Measurements from ENCODE around the gene SPINK1. TPM values are rescaled to one million over a fixed set of nuclear protein-coding genes. Genes with fewer than 3 reads are reported as not detected.
"Not testable (repeated sequence)": the region's sequence is repeated elsewhere in the genome, so short reads cannot be mapped to it uniquely, and the experiment has no call there.

Gene SPINK1
- total RNA-seq, 1 experiment from 2014 or later, result not detected

DNA sequence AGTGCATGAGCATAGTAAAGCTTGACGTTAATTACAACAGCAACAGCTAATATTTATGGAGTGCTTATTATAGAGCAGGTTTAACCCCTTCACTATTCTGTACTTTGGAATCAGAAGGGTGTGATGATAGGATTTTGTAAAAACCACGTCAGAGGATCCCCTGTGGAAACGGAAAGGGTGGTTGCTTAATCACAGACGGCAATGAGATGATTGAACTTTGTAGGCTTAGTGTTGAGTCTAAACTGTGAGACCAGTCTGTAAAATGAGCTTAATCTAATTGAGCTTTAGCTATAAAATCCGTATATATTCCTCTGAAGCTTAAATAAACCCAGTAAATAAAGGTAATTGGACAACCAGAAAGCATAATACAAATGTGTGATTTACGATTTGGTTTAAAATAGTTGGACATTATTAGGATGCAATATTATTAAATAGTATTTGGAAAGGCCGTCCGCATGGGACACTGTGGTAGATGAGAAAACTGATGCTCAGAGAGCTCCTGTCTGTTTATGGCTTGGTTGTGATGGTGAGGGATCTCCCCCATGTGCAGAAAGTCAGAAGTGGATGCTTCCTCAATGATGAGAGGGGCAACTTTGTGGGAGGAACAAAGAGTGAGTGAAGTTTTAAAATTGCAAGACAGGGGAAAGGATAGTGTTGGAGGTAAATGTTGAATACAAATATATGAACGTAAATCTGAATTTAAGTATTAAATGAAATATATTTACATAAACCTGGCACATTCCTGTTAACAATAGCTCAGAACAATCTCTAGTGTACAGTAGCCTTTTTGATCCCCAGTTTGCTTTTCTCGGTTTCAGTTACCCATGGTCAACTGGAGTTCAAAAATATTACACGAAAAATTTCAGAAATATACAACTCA is 23.7 kb upstream of the SPINK1 start:
- no peak for DNase-seq (ENCODE audit: low read depth)

DNA sequence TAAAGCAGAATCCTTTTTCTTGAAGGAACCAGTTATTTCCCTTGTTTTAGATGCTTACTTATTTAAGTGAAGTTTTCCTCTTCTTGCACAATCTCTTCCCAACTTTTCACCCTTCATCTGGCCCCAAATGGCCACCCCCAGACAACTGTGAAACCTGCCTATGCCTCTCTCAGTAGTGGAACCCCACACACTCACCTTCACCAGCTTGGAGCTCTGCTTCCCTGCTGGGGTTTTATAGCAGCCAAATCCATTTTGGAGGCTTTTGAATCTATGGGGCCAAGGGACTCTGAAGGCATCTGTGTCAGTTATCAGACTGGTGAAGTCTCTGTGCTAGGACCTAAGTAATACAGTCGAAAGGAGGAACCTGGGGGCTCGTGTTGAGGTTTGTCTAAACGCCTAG is 22.9 kb upstream of the SPINK1 start:
- no peak for DNase-seq (ENCODE audit: low read depth)

DNA sequence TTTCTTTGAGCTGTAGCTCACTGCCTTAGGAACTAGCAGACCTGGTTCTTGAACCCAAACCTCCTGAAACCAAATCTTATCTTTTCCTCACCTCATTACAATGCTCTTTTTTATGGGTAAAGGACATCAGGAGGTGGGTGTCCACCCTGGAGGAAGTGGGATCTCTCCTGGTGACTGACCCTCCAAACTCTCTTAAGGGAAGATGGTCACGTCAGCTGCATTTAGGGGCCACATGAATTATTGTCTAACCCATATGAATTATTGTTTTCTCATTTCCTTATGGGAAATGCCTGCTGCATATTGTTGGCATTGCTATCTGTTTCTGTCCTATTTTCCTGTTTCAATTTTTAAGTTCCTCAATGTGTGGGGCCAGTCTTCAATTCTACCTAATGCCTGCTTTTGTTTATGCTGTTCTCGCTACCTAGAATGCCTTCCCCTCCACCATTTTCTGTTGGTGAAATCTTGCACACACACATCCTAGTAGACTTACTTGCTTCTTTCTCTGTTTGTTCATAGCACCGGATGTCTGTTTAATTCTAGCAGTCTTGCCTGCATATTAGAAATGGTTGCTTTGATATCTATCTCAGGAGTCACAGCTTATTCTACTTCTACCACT is 22.0 kb upstream of the SPINK1 start:
- no peak for DNase-seq (ENCODE audit: low read depth)

GRCh38 chr5:147852365-147852764 is 20.9 kb upstream of the SPINK1 start:
- DNase-seq (ENCODE audit: low read depth), result no peak

DNA sequence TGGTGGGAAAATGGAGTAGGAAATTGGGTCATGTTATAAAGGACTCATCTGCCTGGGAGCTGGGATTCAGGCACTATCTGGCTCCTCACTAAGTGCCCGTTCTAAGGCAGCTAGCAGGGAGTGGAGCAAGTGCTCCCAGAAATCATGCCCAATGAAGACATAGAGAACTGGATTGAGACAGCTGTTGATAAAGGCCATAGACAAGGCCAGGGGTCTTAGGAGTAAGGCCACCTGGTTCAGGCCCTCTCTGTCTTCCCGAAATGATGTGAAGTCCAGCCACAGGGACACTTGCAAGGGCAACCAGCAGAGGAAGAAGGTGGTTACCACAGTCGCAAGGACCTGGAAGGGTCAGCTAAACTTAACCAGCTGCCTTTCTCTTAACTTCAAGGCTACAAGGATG is 20.1 kb upstream of the SPINK1 start:
- no peak for DNase-seq (ENCODE audit: low read depth)

GRCh38 chr5:147849226-147849625 is 17.8 kb upstream of the SPINK1 start:
- DNase-seq (ENCODE audit: low read depth), result no peak

GRCh38 chr5:147845618-147846017 is 14.1 kb upstream of the SPINK1 start:
- no peak for DNase-seq (ENCODE audit: low read depth)

DNA sequence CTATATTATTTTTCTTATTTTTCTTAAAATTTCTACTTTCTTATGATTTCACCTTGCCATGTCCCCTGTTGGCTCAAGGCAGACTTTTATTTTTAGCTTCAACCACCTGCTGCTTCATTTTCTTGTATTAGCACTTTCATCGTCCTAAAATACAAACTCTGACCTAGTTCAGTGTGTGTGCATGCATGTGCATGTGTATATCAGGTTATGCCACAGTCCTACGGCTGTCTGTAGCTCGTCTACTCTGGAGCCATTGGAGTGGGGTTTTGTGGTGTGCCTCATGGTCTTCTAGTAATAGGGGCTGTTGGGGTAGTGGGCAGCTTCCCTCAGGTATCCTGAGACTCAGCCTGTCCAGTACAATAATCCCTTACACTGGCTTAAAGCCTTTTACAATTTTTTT is 13.4 kb upstream of the SPINK1 start:
- DNase-seq (ENCODE audit: low read depth), result no peak

DNA sequence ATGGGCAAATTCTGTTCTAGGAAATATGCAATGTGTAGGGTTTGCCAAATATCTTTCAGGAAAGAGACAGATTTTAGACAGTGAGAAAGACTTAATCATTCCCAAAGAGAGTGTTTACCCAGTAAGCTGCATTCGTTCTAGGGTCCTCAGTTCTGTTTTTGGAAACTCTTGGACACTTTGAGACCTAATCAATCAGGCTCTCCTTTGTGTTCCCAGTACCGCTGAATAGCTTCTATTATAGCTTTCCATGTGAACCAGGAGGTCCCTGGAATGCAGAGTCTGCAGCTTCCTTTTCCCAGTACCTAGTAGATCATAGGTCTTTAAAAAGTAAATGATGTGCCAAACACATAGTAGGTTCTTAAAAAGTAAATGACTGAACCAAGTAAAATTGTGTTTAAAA is 11.4 kb upstream of the SPINK1 start:
- DNase-seq (ENCODE audit: low read depth), result no peak

GRCh38 chr5:147836439-147836838 is 5.0 kb upstream of the SPINK1 start:
- DNase-seq (ENCODE audit: low read depth), result no peak

- DNase-seq (ENCODE audit: low read depth), result peak; percentile 40
These were observed 3.9 kb upstream of the SPINK1 start for GRCh38 chr5:147835386-147835798.

DNA sequence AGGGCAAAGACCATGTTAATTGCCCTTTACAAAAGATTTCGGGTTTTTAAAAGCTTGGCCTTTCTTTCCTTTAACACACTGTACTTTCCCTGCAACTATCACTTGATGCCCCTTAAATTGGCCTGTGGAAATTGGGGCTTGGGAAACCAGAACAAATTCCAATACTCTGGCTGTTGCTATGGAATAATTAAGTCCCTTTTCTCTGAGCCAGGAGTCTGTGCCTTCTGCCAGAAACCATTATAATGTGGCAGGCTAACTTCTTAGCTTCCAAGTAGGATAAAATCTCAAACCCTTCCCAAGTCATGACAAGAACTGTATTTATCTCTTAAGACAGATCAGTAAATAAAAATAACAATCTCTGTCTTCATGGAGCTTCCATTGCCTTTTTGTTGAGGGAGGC is 1.1 kb upstream of the SPINK1 start:
- DNase-seq (ENCODE audit: low read depth), result no peak

DNA sequence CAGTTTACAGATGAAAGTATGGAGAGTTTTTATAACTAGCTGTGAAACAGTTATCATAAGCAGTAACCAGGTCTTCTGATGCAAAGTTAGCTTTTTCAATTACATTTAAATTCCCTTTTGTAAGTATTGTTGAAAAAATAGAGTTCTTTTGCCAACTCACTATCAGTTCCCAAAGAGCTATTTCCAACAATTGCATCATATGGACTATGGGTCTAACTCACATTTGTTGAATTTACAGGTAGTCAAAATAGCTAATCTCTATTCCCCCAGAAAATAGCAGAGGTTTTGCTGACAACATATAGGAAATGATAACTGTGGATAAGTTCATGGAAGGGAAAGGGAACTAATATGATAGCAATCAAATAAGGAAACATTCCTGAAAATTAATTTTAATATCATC is 1.4 kb downstream of the SPINK1 start:
- no peak for DNase-seq (ENCODE audit: low read depth)

DNA sequence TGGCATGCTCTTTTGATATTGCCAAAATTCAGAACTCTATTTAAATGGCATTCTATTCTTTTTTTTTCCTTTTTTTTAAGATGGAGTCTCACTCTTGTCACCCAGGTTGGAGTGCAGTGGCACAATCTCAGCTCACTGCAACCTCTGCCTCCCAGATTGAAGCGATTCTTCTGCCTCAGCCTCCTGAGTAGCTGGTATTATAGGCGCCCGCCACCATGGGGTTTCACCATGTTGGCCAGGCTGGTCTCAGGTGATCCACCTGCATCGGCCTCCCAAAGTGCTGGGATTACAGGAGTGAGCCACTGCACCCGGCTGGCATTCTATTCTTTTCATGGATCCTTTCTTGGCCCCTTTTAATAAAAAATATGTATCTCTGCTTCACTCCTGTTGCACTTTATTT is 4.5 kb downstream of the SPINK1 start:
- DNase-seq (ENCODE audit: low read depth), result not testable (repeated sequence)

GRCh38 chr5:147826361-147826760 is 5.1 kb downstream of the SPINK1 start:
- DNase-seq (ENCODE audit: low read depth), result no peak

GRCh38 chr5:147822686-147823491 is 8.6 kb downstream of the SPINK1 start:
- DNase-seq (ENCODE audit: low read depth), result peak; percentile 66

- DNase-seq (ENCODE audit: low read depth), result not testable (repeated sequence)
These were observed 9.2 kb downstream of the SPINK1 start for GRCh38 chr5:147822222-147822621.

- DNase-seq (ENCODE audit: low read depth), result no peak
These were observed 9.7 kb downstream of the SPINK1 start for GRCh38 chr5:147821766-147822165.

DNA sequence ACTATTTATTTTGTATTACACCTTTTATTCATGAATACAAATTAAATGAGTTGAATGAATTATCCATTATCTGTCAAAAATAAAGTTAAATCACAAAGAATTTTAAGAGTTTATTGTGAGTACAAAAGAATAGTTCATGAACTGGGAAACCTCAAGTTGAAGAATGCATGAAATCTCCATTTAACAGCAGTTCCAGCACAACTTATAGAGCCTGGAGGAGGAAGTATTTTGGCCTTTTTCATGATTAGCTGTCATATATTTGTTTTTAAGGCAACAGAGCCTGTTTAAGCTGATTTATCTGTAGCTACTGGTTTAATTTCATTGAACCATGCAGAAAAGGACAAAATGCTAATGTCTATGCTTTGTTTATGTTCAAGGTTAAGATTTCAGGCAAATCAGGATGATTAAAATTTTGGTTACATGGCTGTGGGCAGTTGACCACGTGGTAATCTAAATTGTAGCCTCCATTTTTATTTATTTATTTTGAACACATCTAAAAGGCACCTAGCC is 12.2 kb downstream of the SPINK1 start:
- DNase-seq (ENCODE audit: low read depth), result no peak

GRCh38 chr5:147818290-147818689 is 13.2 kb downstream of the SPINK1 start:
- peak; percentile 7 for DNase-seq (ENCODE audit: low read depth)

DNA sequence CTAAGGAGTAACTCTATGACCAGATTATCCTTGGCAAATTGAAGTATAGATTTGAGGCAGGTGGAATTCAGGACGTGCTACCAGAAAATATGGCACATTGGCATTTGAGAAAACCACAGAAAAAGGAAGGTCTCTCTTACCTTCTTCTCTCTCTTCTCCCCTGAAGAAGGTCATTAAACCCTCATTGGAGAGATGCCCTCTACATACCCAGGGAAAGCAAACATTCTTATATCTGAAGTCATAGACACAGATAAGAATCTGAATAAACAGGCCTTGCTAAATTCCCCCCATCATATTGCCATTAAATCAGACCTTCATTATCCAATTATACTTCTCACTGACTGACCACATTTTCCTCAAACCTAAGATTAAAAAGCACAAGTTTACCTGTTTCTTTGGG is 17.8 kb downstream of the SPINK1 start:
- peak; percentile 65 for DNase-seq (ENCODE audit: low read depth)

All from M059J (cell line).